Hindlimb muscle (tissue), 1 donor: ENCODE measurements around the gene KCNQ1OT1. TPM values are rescaled to one million over a fixed set of nuclear protein-coding genes. Genes with fewer than 3 reads are reported as not detected.

Experiments used
- DNase-seq: peaks from one replicate; pipeline ENCODE4 v3.0.0-alpha.2; 2013
- polyA plus RNA-seq: library from polyadenylated mRNA; unstranded; fragments of 120-200 nt; gene quantifications from one replicate; pipeline ENCODE4 v1.2.1, GENCODE V29; 2013; ENCODE audit not compliant: insufficient read length

KCNQ1OT1 gene
- polyA plus RNA-seq, 1 donor = 1.3 TPM

GRCh38 chr11:2666828-2667570, 32.8 kb downstream of the KCNQ1OT1 start:
- no peak for DNase-seq

GRCh38 chr11:2666401-2666741, 33.4 kb downstream of the KCNQ1OT1 start:
- DNase-seq = no peak

GRCh38 chr11:2665526-2666400, 34.0 kb downstream of the KCNQ1OT1 start:
- no peak for DNase-seq

- no peak for DNase-seq
Measured at GRCh38 chr11:2664791-2665525, 34.8 kb downstream of the KCNQ1OT1 start.

GRCh38 chr11:2664376-2664775, 35.4 kb downstream of the KCNQ1OT1 start:
- no peak for DNase-seq

GRCh38 chr11:2663915-2664314, 35.9 kb downstream of the KCNQ1OT1 start:
- DNase-seq = no peak

- DNase-seq = no peak
Measured at GRCh38 chr11:2663506-2663905, 36.3 kb downstream of the KCNQ1OT1 start.

GRCh38 chr11:2662430-2663299, 37.1 kb downstream of the KCNQ1OT1 start:
- DNase-seq = no peak

- DNase-seq = no peak
Measured at GRCh38 chr11:2662024-2662312, 37.8 kb downstream of the KCNQ1OT1 start.

- no peak for DNase-seq
Measured at GRCh38 chr11:2661173-2662023, 38.4 kb downstream of the KCNQ1OT1 start.

GRCh38 chr11:2660357-2660939, 39.3 kb downstream of the KCNQ1OT1 start:
- no peak for DNase-seq

- DNase-seq = no peak
Measured at GRCh38 chr11:2657697-2658284, 42.0 kb downstream of the KCNQ1OT1 start.

GRCh38 chr11:2656859-2657258, 42.9 kb downstream of the KCNQ1OT1 start:
- DNase-seq = no peak

- no peak for DNase-seq
Measured at GRCh38 chr11:2655834-2656622, 43.8 kb downstream of the KCNQ1OT1 start.

GRCh38 chr11:2655016-2655719, 44.6 kb downstream of the KCNQ1OT1 start:
- DNase-seq = no peak

- DNase-seq = no peak
Measured at GRCh38 chr11:2653930-2654739, 45.7 kb downstream of the KCNQ1OT1 start.

- no peak for DNase-seq
Measured at GRCh38 chr11:2653198-2653551, 46.6 kb downstream of the KCNQ1OT1 start.
